HG03575 (cell line): ENCODE results near the gene FOXP2.

Experiments used
- ATAC-seq: cut with Tn5 transposase; IDR thresholded peaks from one replicate; pipeline ENCODE4 v1.9.1; 2021; ENCODE audit not compliant: unreplicated experiment, insufficient number of reproducible peaks, low FRiP score; ENCODE audit errors: extremely low read depth

Gene FOXP2

GRCh38 chr7:114678116-114678515, 263.5 kb downstream of the FOXP2 start:
- no peak for ATAC-seq

GRCh38 chr7:114687238-114687637, 272.6 kb downstream of the FOXP2 start:
- ATAC-seq = no peak

GRCh38 chr7:114688443-114689055, 273.9 kb downstream of the FOXP2 start:
- no peak for ATAC-seq

- no peak for ATAC-seq
Observed at GRCh38 chr7:114689406-114689805, 274.8 kb downstream of the FOXP2 start.

GRCh38 chr7:114691605-114692004, 277.0 kb downstream of the FOXP2 start:
- ATAC-seq = no peak

GRCh38 chr7:114695182-114695581, 280.6 kb downstream of the FOXP2 start:
- no peak for ATAC-seq

GRCh38 chr7:114700247-114700928, 285.8 kb downstream of the FOXP2 start:
- no peak for ATAC-seq

- ATAC-seq = no peak
Observed at GRCh38 chr7:114703677-114704076, 289.1 kb downstream of the FOXP2 start.

- no peak for ATAC-seq
Observed at GRCh38 chr7:114708646-114709045, 294.0 kb downstream of the FOXP2 start.

- ATAC-seq = no peak
Observed at GRCh38 chr7:114710499-114710898, 295.9 kb downstream of the FOXP2 start.

- no peak for ATAC-seq
Observed at GRCh38 chr7:114711241-114711640, 296.6 kb downstream of the FOXP2 start.

- ATAC-seq = no peak
Observed at GRCh38 chr7:114715907-114716306, 301.3 kb downstream of the FOXP2 start.

GRCh38 chr7:114718861-114719260, 304.2 kb downstream of the FOXP2 start:
- ATAC-seq = no peak

- no peak for ATAC-seq
Observed at GRCh38 chr7:114720725-114721124, 306.1 kb downstream of the FOXP2 start.

GRCh38 chr7:114722562-114722961, 307.9 kb downstream of the FOXP2 start:
- no peak for ATAC-seq

- no peak for ATAC-seq
Observed at GRCh38 chr7:114723308-114723707, 308.7 kb downstream of the FOXP2 start.

GRCh38 chr7:114740095-114740494, 325.5 kb downstream of the FOXP2 start:
- no peak for ATAC-seq

GRCh38 chr7:114740941-114741340, 326.3 kb downstream of the FOXP2 start:
- no peak for ATAC-seq

GRCh38 chr7:114741911-114742310, 327.3 kb downstream of the FOXP2 start:
- no peak for ATAC-seq
